ENCODE measurements around the gene TCF7L2.

Gene TCF7L2

DNA sequence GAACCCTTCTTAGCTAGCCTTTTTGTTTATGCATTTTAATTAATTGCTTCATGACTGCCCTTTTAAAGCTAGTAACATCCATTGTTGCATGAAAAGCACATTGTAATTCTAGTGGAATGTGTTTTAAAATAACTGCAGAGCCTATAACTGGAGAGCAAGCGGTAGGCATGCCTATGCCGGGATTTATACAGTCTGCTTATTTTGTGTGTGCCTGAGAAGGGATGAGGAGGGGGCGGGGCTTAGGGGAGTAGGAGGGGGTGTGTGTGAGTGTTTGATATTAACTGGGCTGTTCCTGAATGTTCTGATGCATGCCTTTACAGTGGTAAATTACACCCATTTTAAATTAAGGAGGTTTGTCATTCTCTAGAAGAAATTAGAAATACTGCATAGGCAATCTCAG, 208.1 kb downstream of the TCF7L2 start:
- ATAC-seq = no peak; the same call in 2 of the 3 replicates
- TF ChIP-seq ZC3H10 (CRISPR knock-in tag; IDR thresholded peaks at IDR 0.05) = no peak
- no peak for TF ChIP-seq GLIS3 (CRISPR knock-in tag; IDR thresholded peaks at IDR 0.05)
- TF ChIP-seq ARNTL (CRISPR knock-in tag; IDR thresholded peaks at IDR 0.05; ENCODE audit: borderline replicate concordance, low read depth) = no peak
- TF ChIP-seq ZFP30 (CRISPR knock-in tag; IDR thresholded peaks at IDR 0.05) = no peak
- TF ChIP-seq, protein P1, sequence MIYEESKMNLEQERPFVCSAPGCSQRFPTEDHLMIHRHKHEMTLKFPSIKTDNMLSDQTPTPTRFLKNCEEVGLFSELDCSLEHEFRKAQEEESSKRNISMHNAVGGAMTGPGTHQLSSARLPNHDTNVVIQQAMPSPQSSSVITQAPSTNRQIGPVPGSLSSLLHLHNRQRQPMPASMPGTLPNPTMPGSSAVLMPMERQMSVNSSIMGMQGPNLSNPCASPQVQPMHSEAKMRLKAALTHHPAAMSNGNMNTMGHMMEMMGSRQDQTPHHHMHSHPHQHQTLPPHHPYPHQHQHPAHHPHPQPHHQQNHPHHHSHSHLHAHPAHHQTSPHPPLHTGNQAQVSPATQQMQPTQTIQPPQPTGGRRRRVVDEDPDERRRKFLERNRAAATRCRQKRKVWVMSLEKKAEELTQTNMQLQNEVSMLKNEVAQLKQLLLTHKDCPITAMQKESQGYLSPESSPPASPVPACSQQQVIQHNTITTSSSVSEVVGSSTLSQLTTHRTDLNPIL (CRISPR knock-in tag; IDR thresholded peaks at IDR 0.05; ENCODE audit: low read depth) = no peak

- no peak for ATAC-seq
- TF ChIP-seq ZFP3 (CRISPR knock-in tag; IDR thresholded peaks at IDR 0.05) = no peak
Measured at GRCh38 chr10:113159563-113159962, 209.5 kb downstream of the TCF7L2 start.

GRCh38 chr10:113160641-113161040, 210.6 kb downstream of the TCF7L2 start:
- TF ChIP-seq TOX (CRISPR knock-in tag; IDR thresholded peaks at IDR 0.05; ENCODE audit: borderline replicate concordance) (no peak), PATZ1 (CRISPR knock-in tag; IDR thresholded peaks at IDR 0.05; ENCODE audit: borderline replicate concordance) (no peak), OSR1 (CRISPR knock-in tag; IDR thresholded peaks at IDR 0.05) (no peak), ISL1 (CRISPR knock-in tag; IDR thresholded peaks at IDR 0.05) (no peak), ZNF565 (CRISPR knock-in tag; conservative IDR thresholded peaks at IDR 0.05; ENCODE audit: low read depth) (no peak), ZNF8 (CRISPR knock-in tag; IDR thresholded peaks at IDR 0.05) (no peak), TCF4 (CRISPR knock-in tag; IDR thresholded peaks at IDR 0.05; ENCODE audit: borderline replicate concordance) (no peak), ESRRG (CRISPR knock-in tag; IDR thresholded peaks at IDR 0.05) (no peak), BACH2 (CRISPR knock-in tag; IDR thresholded peaks at IDR 0.05; ENCODE audit: borderline replicate concordance) (no peak), POU6F1 (CRISPR knock-in tag; IDR thresholded peaks at IDR 0.05; ENCODE audit: borderline replicate concordance, low read depth) (no peak), ZFP3 (CRISPR knock-in tag; IDR thresholded peaks at IDR 0.05) (no peak), SNAI2 (CRISPR knock-in tag; IDR thresholded peaks at IDR 0.05) (no peak)
- TF ChIP-seq, protein P2, sequence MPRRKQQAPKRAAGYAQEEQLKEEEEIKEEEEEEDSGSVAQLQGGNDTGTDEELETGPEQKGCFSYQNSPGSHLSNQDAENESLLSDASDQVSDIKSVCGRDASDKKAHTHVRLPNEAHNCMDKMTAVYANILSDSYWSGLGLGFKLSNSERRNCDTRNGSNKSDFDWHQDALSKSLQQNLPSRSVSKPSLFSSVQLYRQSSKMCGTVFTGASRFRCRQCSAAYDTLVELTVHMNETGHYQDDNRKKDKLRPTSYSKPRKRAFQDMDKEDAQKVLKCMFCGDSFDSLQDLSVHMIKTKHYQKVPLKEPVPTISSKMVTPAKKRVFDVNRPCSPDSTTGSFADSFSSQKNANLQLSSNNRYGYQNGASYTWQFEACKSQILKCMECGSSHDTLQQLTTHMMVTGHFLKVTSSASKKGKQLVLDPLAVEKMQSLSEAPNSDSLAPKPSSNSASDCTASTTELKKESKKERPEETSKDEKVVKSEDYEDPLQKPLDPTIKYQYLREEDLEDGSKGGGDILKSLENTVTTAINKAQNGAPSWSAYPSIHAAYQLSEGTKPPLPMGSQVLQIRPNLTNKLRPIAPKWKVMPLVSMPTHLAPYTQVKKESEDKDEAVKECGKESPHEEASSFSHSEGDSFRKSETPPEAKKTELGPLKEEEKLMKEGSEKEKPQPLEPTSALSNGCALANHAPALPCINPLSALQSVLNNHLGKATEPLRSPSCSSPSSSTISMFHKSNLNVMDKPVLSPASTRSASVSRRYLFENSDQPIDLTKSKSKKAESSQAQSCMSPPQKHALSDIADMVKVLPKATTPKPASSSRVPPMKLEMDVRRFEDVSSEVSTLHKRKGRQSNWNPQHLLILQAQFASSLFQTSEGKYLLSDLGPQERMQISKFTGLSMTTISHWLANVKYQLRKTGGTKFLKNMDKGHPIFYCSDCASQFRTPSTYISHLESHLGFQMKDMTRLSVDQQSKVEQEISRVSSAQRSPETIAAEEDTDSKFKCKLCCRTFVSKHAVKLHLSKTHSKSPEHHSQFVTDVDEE (CRISPR knock-in tag; IDR thresholded peaks at IDR 0.05) = no peak
- ATAC-seq = no peak

DNA sequence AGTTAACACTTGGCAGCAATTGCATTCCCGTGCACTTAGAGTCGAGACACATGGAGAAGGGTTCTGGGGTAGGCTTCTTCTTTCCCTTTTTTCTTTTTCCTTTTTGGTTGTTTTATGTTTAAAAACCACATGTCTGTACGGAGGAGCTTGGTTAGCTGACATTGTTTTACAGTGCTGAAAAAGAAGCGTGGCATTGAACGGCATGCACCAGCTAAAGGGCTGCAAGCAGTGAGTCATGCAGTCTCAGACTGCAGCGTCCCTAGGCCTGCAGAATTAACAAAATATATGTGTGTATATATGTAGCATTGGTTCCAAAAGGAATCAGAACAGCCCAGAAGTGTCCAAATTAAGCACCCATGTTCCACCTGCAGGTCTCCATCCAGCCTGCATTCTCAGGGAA, 211.0 kb downstream of the TCF7L2 start:
- ATAC-seq = no peak
- TF ChIP-seq CSDC2 (CRISPR knock-in tag; IDR thresholded peaks at IDR 0.05) (no peak), ISL1 (CRISPR knock-in tag; IDR thresholded peaks at IDR 0.05) (no peak), ZNF70 (CRISPR knock-in tag; IDR thresholded peaks at IDR 0.05) (no peak), CSRNP3 (CRISPR knock-in tag; IDR thresholded peaks at IDR 0.05) (no peak), ZFP3 (CRISPR knock-in tag; IDR thresholded peaks at IDR 0.05) (no peak), TCF4 (CRISPR knock-in tag; IDR thresholded peaks at IDR 0.05; ENCODE audit: borderline replicate concordance) (no peak), BACH2 (CRISPR knock-in tag; IDR thresholded peaks at IDR 0.05; ENCODE audit: borderline replicate concordance) (no peak), OSR1 (CRISPR knock-in tag; IDR thresholded peaks at IDR 0.05) (no peak), GLIS3 (CRISPR knock-in tag; IDR thresholded peaks at IDR 0.05) (no peak), RARB (CRISPR knock-in tag; IDR thresholded peaks at IDR 0.05) (no peak), ZC3H10 (CRISPR knock-in tag; IDR thresholded peaks at IDR 0.05) (no peak), ZFP30 (CRISPR knock-in tag; IDR thresholded peaks at IDR 0.05) (no peak), ZNF565 (CRISPR knock-in tag; conservative IDR thresholded peaks at IDR 0.05; ENCODE audit: low read depth) (no peak), TOX (CRISPR knock-in tag; IDR thresholded peaks at IDR 0.05; ENCODE audit: borderline replicate concordance) (no peak), ZNF8 (CRISPR knock-in tag; IDR thresholded peaks at IDR 0.05) (no peak), PATZ1 (CRISPR knock-in tag; IDR thresholded peaks at IDR 0.05; ENCODE audit: borderline replicate concordance) (no peak), ESRRG (CRISPR knock-in tag; IDR thresholded peaks at IDR 0.05) (no peak)
- TF ChIP-seq, protein P2 (CRISPR knock-in tag; IDR thresholded peaks at IDR 0.05) = no peak

Data from SK-N-SH treated with all-trans-retinoic acid at 6 μM for 48 hours (cell line).